GM19455 (cell line): ENCODE data around the gene DENND10.

Experiments used
- ATAC-seq: cut with Tn5 transposase; IDR thresholded peaks from one replicate; pipeline ENCODE4 v1.9.1; 2021; ENCODE audit not compliant: unreplicated experiment

The DENND10 gene, protein sequence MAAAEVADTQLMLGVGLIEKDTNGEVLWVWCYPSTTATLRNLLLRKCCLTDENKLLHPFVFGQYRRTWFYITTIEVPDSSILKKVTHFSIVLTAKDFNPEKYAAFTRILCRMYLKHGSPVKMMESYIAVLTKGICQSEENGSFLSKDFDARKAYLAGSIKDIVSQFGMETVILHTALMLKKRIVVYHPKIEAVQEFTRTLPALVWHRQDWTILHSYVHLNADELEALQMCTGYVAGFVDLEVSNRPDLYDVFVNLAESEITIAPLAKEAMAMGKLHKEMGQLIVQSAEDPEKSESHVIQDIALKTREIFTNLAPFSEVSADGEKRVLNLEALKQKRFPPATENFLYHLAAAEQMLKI

DNA sequence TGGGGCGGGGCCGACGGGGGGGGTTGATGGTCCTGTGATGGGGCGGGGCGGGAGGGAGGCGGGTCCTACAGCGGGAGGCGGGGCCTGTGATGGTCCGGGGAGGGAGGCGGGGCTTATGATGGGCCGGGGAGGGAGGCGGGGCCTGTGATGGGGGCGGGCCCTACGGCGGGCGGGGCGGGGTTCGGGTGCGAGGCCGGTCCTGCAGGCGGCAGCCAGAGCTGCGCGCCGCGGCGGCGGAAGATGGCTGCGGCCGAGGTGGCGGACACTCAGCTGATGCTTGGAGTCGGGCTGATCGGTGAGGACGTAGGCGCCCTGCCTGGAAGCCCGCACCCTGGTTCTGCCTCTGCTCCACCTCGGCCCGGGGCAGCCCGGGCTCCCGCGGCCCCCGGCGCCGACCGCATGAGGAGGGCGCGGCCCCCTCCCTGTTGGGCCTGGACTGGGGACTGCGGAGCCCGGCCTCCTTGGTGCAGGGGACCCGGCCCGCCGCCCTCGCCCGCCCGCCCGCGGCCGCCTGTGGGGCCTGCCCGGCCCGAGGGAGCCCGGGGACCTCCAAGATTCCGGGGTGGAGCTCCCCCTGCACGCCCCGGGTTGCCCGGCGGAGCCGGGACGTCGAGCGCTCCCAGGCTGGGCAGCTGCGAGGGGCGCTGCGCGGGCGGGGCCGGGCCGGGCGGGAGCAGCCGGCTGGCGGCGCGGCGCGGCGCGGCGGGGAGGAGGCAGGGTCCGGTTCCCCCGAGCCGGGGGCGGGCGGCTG is at the start of gene DENND10:
DENND10 (plus strand) TSS at position 211 of the 751 bp plus-strand sequence; CDS start at position 241, 30 bp downstream.
- ATAC-seq = peak; percentile 84

DNA sequence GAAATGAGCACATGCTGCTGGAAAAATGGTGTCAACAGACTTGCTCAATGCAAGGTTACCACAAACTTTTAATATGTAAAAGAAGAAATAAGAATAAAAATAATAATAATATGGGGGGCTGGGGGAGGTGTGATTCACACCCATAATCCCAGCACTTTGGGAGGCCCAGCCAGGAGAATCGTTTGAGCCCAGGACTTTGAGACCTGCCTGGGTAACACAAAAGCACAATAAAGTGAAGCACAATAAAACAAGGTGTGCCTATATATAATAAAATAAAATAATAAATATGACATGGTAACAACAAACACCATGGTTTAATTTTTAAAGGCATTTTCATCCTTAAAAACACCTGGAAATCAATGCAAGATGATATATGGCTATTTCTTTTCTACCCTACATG is 48.4 kb upstream of the DENND10 start:
- ATAC-seq = no peak

DNA sequence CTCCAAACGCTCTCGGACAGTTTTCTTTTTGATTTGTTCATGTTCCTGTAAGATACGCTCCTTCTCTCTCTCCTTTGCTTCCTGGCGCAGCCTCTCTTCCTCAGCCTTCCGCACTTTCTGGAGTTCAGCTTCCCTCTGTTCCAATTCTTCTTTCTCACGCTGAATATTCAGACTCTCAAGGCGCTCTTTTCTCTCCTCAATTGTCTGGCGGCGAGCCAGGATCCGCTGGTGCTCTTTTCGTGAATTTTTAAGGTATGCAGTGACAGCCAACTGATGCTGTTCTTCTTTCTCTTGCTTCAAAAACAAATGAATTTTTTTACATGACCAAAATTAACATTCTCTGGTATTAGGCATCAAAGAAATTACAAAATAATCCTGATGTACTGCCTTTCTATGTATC is 45.9 kb upstream of the DENND10 start:
- no peak for ATAC-seq

DNA sequence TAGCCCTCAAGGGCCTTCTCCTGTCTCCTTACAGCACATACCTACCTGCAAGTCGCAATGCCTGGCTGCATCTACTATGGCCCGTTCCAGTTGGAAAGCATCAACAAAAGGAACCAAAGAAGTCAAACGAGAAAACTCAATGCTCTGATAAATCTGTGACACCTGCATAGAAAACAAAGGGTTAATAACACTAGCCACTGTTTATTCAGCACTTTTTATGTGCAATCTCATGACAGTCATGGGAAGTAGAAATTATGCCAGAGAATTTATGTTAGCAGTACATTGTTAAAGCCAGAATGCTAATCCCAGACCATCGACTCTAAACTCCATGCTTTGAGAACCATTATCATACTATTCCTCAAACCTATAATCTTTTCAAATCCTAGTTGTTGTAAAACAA is 44.4 kb upstream of the DENND10 start:
- ATAC-seq = no peak

DNA sequence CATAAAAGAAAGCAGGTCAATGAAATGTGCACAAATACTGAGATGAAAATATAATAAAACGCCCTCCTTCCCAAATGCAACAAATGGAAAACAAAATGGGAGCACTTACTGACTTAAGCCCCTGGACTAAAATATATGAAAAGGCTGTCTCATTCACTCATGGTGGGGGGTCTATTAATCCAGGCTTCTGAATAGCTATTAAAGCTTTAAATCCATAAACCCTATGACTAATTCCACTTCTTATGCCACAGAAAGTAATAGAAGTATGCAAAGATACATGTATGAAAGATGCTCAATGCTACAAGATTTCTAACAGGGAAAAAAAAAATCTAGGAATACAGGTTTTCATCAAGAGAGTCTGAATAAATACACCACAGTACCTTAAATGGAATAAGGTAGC is 43.8 kb upstream of the DENND10 start:
- ATAC-seq = no peak

DNA sequence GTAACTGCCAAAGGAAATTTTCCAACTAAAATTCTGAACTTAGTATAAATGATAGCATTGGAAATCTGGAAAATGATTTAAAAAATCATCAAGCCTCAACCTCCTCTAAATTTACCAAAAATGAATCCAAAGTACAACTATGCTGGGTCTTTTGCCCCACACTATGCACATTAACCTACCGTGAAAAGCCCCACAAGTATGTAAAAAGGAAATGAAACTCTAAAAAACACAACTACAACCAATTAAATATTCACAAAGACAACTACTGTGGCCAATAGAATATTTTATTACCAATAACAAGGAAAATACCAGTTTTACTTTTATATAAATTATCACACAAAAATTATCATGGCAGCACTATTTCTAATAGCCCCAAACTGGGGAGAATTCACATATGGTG is 42.6 kb upstream of the DENND10 start:
- ATAC-seq = no peak

DNA sequence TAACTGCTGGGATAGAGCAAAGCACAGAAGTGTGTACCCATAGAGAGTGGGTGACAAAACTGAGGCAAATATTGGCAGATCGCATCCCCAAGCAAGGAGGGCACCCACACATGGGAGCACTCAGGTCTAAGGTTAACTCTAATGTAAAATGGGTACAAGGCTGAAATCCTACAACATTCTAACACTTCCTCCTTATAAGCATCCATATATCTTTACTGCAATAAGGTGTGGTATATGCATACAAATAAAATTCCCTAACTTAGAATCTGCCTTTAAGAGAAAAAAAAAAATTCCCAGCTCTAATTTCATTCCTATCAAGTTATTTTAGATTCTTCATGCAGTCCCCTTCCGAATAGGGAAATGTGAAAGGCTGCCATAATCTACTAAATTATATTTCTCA is 42.0 kb upstream of the DENND10 start:
- ATAC-seq = no peak

DNA sequence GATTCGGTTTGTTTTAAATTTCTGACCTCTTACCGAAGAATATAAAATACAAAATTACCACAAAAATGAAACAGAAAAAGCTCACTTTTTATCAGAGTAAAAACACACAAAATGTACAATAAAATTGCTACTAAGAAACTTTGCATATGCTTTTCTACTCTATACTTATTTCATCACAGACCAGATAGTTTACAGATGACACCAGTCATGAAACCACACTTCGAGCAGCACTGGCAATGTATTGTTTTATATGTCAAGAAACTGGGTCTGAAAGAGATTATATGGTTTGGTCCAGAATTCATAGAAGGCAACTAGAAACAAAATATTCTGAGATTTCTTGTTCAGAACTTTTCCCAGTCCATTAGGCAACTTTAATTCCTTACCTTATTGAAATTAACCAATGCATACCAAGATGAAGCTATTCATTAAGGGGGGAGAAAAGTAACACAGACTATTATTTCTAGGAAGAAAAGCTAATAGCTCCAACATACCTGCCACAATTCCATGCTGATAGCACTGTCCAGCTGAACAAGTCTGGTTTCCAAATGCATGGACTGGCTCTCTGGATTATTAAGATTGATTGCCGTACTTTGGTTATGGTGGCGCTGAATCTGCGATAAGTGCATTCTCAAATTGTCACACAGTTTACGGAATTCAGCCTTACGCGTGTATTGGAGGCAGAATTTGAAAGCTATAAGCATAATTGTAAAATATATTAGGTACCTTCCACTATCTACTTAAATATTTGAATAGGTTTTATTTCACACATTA is 33.3 kb upstream of the DENND10 start:
- ATAC-seq = no peak

DNA sequence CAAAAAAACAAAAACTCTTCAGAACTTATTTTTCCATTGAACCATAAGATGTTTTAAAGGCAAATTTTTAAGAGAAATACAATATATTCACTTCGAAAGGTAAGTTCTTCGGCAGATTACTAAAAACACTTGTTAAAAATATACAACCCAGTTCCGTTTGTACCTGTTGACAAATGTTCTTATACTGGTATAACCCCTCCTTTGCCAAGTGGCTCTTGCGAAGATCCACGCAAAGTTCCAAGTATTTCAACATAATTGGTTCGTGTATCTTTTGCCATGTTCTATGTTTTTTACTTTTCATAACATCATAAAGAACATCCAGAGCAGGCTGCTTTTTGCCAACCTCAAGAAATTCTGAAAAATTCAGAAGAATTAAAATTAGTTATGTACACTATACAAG is 30.3 kb upstream of the DENND10 start:
- ATAC-seq = no peak

DNA sequence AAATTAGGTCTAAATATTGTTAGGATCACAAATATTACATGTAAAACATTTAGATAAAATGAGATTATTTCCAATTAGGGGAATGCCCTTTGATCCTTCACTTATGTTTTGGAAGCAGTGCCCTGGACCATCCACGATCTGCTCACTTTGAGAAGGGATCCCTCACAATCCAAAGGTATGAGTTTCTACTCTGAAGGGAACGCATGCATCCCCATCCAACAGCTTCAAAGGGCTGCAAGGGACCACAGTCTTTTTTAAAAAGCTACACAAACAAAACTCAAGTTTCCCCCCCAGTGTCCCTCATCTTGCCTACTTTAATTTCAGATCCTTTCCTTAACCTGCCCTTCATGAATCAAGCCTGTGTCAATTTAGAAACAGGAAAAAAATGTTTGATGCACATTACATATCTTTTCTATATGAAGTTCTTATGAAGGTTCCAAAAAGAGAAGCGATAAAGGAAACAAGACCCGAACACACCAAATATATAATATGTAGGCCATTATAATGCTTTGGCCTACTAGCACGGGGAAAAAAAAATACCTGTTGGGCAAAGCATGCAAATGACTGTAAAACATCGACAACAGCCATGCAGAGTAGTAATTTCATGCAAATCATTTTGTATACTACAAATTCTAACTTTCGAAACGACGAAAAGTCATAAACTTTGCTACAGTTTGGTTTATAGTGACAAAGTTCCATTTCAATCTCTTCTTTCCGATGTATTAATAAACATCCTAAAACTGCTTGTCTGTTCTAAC is 25.3 kb upstream of the DENND10 start:
- ATAC-seq = no peak

DNA sequence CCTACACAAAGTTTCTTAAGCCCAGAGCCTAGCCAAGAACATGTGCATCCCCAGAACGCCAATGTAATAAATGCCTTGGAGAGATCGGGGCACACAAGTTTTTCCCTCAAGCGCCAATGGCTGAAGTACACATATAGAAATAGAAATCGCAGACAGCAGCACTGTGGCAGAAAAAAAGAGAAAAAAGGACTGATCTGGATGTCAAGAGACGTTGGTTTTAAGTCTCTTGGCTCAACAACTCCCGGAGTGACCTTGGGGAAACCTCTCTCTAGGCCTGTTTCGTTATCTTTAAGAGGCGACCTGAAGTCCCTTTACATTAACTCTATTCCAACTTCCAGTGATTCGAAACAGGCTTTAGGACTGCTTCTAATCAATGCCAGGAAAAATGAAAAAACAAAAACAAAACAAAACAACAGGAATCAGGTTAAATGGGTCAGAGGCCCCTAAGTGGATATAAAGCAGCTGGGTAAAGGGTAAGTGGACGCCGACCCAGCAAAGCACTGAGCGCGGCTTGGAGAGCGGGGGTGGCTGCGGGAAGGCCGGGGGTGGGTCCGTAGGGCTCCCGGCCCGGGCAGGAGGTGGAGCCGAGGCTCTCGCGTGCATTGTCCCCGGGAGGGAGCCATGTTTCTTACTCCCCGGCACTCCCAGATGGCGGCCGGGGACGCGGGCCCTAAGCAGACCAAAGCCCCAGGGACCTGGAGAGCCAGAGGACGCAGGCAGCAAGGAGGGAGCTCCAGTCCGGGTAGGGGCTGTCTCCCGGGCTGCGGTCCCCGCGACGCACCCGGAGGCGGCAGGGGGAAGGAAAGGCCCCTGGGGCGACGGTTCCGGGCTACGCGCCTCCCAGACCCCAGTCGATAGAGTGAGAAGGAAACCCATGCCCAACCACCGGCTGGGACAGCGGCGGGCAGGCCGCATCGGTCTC is 24.1 kb upstream of the DENND10 start:
- ATAC-seq = peak; percentile 66

DNA sequence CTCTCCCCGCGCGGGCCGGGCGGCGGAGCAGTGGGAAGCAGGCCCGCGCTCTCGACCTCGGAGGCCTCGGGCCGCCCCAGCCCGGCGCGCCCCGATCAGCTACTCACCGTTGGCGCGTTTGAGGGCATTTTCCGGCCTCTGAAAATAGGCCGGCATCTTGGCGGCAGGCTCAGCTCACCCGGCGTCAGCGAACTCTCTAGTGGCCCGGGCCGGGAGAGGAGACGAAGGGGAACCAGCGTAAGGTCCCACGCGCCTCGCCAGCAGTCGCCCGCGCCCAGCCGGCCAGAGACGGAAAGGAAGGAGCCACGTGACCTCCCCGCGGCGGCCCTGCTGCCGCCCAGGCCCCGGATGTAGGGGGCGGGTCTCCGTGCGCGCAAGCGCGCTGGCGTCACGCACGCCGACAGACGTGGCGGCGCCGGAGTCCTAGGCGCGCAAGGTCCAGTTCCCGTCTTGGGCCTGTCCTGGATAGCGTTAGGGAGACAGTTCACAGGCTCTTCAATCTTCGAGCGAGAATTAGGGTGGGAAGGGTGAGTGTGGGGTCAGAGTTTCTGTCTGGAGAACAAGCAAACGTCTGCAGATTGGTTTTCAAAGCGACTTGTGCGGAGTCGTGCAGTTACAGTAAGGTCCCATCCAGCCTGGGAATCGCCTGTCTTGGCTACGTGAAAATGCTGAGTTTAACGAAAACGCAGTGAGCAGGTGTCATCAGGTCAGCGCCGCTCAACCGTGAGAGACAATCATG is 23.2 kb upstream of the DENND10 start, which contains the start of gene EIF3A:
EIF3A (minus strand) TSS at position 297 of the 739 bp plus-strand sequence; CDS start at position 156, 141 bp downstream.
- peak; percentile 80 for ATAC-seq

DNA sequence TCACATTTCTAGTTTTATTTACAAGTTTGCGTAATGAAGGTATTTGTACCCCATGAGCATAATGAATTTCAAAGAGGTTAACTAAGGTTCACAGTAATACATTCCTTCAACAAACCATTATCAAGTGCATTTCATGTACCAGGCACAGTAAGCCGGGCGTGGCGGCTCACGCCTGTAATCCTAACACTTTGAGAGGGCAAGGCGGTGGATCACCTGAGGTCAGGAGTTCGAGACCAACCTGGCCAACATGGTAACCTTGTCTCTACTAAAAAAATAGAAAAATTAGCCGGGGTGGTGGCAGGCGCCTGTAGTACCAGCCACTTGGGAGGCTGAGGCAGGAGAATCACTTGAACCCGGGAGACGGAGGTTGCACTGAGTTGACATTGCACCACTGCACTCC is 19.0 kb upstream of the DENND10 start:
- no peak for ATAC-seq

DNA sequence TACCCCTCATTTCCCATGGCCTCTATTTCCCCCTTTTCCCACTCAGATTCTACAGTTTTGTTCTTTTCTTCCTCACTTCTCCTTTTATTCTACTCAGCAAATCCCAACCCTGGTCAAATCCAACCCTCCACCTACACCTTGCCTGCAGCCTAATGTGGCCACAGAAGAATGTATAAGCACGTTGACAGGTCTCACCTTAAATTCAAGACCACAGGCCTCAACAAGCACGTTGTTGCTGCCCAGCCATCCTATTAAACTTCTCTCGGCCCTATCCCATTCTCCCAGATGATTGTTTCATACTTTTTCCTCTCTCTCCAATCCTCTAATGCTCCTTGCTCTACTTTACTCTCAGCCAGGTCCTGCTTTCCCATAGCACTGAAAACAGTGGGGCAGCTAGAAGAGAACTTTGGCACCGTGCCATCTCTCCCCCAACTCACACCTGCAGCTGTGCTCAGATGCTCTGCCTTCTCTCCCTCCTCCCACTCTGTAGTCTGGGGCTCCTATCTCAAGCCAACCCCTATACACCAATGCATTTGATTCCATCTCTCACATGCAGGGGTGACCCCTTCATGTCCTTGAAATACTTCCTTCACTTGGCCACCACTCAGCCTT is 16.5 kb upstream of the DENND10 start:
- no peak for ATAC-seq

DNA sequence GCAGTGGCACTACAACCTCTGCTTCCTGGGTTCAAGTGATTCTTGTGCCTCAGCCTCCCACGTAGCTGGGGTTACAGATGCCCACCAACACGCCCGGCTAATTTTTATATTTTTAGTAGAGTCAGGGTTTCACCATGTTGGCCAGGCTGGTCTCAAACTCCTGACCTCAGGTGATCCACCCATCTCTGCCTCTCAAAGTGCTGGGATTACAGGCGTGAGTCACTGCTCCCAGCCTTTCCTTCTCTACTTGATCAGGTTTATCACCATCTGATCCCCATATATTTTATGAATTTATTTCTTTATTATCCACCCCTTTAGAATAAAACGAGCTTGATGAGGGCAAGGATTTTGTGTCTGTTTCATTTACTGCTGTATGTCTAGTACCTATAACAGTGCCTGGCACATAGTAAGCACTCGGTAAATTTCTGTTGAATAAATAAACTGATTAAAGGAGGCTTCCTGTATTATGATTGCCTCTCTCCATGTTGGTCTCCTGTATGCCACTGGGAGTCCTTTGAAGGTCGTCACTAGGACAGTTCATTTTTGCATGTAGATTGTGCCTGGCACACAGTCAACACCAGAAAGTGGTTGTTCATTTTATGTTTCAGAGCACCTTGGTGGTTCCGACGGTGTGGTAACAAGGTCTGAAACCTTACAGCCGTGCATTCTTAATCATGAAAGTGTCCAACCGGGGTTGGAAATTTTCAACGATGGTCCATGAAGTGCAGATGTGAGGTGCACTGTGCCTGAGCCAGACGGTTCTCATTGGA is 13.7 kb upstream of the DENND10 start:
- ATAC-seq = peak; percentile 58

DNA sequence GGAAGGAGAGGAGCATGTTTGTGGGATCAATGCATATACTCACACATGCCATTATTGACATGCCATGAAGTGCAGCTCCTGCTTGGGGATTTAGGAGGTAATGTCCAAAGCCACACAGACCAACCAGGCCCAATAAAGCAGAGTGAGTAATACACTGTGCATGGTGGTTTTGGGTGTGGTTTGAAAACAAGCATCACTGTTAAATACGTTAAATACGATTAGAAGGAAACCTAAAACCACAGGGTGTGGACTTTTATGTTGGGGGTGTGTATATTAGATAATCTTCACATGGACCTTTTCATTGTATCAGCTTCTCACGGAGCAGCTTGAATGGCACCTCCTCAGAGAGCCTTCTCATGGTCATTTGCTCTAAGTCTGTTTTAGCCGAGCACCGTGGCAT is 12.9 kb upstream of the DENND10 start:
- peak; percentile 47 for ATAC-seq

DNA sequence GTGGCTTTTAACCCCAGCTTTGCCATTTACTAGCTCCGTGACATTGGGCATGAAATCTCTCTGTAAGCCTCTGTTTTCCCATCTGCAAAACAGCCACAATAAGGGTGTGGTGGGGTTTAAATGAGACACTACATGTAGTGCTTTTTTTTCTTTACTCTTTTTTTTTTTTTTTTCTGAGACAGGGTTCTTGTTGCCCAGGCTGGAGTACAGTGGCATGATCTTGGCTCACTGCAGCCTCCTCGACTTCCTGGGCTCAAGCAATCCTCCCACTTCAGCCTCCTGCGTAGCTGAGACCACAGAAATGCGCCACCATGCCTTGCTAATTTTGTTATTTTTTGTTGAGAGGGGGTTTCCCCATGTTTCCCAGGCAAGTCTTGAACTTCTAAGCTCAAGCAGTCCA is 8.3 kb upstream of the DENND10 start:
- ATAC-seq = no peak
